COR-L47 (cell line): Measurements from ENCODE around the gene SLC9C2.
A peak's percentile ranks its signal among the peaks of the same experiment; 100 is the strongest.
"Not testable (repeated sequence)": the region's sequence is repeated elsewhere in the genome, so short reads cannot be mapped to it uniquely, and the experiment has no call there.

Source experiments
- DNase-seq: peaks from one replicate; lab custom pipeline; 2025; lab: John Stamatoyannopoulos, UW

The SLC9C2 gene

DNA sequence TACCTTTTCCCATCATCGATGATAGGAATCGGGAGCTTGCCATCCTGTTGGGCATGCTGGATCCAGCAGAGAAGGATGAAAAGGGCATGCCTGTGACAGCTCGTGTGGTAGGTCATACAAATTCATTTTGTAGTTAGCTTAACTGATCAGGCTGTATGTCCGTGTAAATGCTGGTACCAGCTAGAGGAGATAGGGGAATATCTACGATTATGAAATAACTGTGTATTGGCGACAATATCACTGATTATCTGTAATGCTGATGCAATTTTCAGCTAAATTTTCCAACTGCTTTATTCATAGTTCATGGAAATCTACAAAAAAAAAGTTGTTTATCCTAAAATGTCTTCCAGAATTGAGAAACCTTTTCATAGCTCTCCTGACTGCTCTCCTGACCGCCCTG is 117.5 kb downstream of the SLC9C2 start:
- no peak for DNase-seq

DNA sequence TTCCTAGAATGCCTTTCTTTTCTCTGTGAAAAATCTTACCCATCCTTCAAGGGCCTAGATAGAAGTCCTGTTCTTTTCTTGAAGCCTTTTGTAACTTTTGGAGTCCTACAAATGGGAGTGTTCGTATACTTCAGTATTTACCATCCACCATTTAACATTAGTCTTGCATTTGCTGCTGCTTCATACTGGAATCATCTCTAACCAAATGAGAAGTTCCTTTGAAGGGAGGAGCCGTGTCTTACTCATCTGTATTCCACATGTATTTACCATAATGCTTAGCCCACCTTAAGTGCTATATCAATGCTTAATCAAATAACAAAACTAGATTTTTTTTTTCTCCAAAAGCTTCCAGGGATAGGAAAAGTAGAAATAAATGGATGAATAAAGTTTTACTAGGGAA is 118.6 kb downstream of the SLC9C2 start:
- no peak for DNase-seq

DNA sequence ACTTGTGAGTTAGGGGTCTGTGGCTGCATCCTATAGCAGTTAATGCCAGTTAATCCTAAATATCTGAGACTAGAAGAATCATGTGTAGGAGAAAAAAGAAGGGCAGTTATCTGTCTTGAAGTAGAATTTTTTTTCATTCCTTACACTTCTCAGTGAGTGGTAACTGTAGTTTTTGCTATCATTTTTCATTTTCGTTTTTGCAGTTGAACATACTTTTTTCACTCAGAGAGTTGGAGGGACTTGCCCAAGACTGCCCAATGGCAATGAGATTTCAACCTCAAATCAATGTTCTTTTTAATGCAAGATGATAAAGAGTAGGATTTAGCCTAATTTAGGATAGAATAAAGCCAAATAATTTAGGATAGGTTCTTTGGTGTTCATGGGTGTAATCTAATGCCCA is 120.2 kb downstream of the SLC9C2 start:
- no peak for DNase-seq

DNA sequence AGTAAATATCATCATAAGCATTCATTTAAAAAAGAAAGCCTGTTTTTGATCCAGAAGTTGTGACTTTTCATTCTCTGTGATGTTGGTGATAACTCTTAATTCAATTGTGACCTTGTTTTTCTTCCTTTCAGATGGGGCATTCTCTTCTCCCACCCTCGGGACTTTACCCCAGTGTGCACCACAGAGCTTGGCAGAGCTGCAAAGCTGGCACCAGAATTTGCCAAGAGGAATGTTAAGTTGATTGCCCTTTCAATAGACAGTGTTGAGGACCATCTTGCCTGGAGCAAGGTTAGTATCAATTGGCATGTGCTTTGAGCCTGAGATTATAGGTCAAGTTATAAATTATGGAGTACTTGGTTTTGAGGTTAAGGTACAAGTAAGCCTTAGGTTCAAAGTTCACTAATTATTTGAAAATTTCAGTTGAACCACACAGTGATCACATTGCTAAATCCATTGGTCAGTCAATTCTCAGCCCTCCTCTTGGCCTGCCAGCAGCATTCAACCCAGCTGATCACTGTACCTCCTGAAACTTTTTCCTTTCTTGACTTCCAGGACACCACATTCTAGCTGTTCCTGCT is 121.6 kb downstream of the SLC9C2 start:
- DNase-seq: no peak

DNA sequence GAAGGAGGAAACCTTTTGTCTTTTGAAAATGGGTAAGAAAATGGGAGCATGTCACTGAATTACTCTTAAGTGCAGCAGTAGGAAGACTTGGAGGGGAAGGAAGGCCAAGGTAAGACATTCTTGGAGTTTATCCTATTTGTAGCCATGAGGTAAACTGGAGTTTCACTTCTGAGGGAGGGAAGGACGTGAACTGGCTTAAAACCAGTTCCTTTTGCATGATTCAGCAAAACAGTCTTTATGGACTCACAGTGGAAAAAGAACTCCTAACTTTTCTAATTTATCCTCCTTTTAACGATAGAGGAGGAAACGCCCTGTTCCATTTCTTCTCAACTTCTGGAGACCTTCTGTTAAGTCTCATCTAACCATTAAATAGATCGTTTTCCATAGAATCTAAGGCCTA is 123.2 kb downstream of the SLC9C2 start:
- DNase-seq: no peak

DNA sequence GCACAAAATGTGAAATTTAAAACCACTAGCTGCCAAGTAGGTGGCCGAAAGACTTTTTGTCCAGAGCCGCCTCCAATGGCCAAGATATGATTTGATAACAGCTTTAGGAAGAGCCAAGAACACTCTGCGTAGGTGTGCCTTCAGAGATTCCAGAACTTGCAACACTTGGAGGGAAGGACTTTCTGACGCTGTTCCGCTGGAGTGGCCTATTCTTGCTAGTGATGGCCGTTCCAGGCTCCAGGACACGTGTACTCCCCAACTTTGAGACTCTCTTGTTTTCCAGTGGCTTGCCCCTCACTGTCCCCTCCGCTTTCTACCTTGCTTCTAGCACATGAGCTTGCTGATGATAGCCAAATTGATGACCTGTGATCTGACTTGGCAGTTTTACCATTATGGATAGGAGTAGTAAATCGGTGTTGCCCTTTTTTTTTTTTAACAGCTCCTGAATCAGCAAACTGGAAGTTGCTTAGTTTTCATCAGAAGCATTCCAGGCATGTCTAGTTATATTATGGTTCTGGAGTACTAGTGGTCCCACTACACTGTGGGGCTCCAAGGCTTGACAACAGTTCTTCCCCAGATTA is 124.7 kb downstream of the SLC9C2 start:
- no peak for DNase-seq

DNA sequence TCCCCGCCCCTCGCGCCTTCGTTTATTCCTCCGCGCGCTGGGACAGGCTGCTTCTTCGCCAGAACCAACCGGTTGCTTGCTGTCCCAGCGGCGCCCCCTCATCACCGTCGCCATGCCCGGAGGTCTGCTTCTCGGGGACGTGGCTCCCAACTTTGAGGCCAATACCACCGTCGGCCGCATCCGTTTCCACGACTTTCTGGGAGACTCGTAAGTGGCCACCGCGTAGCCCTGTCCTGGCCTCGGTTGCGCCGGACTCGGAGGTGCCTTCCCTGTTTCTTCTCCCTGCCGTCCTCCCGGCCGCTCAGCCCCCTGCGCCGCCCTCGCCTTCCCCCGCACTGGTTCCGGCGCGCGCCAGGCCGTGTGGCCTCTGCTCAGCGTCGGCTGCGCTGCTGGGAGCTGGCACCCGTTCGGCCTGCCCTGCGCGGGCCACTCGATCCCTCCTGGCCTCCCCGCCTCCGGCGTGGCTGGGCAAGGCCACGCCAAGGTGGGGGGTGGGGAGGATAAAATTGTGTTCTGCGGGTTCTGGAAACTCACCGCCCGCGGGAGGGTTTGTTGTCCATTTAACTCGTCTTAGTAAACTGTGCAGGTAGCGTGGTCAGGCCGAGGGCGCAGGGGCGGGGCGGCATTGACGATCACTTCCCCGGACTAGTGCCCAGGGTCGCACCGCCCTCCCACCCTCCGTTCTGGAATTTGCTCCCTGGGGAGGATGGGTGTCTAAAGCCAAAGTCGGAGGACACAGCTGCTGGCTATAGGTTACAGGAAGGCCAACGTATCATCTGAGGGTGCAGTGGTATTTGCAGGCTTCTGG is 125.4 kb downstream of the SLC9C2 start, which contains the start of gene PRDX6:
Gene PRDX6, plus strand, starts transcription at position 50 of the 808 bp plus-strand sequence. Its CDS starts 63 bp downstream, at position 113.
- DNase-seq: peak; percentile 35

DNA sequence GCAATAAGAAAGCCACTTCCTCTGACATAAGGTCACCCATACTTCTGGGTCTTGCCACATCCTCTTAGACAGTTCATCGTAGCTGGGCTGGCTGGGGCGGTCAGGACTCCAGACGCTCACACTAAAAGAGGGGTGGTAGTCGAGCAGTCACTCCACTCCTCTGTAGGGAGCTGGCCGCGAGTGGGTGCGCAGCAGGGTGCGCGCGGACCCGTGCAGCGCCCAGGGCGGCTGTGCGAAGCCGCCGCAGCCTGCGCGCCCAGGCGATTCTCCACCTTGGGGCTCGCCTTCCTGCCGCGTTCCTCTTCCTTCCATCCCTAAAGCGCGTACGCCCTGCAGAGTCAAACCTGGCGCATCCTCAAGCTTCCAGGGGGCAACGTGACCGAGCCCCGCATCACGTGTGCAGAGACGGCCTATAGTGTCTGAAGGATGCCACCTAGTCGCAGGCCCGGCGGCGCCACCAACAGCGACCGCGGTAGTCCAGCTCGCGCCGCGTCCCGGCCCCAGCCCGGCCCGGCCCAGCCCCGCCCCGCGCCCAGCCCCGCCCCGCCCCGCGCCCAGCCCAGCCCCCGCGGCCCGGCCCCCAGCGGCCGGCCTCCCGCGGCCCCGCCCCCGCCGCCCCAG is 126.1 kb downstream of the SLC9C2 start:
- peak; percentile 92 for DNase-seq

DNA sequence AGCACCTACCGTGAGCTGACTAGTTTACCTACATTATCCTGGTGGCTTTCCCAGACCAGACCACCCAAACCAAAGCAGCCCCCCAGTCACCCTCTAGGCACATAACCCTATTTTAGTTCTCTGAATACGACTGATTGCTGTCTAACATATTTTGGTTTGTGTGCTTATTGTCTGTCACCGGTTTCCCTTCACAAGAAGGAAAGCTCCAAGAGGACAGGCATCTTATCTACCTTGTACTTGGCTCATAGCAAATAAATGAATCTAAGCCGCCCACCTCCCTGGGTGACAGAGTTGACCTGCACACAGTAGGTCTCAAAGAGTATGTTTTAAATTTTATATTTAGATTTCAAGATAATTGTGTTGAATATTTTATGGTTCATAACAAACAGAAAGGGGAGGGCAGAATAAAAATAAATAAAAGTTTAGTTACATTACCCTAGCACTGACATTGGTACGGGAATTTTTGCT is 126.6 kb downstream of the SLC9C2 start:
- no peak for DNase-seq

DNA sequence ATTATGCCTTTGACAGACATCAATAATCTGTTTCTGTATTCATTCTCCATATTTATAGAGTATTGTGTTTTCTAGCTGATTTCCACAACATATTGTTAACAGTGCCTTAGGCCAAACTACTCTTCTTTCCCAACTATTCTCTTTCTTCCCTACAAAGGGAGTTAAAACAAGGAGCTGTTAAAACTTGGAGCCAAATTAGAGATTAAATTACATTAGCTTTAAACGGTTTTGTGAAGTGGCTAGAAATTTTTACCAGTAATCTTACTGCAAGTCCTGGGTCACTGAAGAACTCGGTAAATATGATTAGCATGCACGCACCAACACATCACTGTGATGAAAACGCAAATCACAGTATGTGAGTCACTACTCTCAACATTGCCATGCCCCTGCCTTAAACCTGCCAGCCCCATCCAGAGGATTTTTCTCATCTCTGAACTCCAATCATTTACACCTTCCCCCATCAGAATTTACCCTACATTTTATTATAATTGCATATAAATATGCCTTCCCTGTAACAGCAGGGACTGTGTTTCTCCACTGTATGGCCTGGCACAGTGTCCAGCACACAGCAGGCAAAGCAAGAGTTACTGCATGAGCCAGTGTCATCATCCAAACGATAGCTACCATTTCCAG is 127.2 kb downstream of the SLC9C2 start:
- DNase-seq: peak; percentile 18

DNA sequence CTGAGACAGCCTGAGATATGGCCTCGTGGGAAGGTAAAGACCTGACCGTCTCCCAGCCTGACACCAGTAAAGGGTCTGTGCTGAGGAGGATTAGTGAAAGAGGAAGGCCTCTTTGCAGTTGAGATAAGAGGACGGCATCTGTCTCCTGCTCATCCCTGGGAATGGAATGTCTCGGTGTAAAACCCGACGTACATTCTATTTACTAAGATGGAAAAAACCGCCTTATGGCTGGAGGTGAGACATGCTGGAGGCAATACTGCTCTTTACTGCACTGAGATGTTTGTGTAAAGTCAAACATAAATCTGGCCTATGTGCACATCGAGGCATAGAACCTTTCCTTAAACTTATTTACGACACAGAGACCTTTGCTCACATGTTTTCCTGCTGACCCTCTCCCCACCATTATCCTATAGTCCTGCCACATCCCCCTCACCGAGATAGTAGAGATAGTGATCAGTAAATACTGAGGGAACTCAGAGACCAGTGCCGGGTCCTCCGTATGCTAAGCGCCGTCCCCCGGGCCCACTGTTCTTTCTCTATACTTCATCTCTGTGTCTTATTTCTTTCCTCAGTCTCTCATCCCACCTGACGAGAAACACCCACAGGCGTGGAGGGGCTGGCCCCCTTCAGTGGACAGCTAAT is 128.0 kb downstream of the SLC9C2 start:
- DNase-seq: not testable (repeated sequence)

DNA sequence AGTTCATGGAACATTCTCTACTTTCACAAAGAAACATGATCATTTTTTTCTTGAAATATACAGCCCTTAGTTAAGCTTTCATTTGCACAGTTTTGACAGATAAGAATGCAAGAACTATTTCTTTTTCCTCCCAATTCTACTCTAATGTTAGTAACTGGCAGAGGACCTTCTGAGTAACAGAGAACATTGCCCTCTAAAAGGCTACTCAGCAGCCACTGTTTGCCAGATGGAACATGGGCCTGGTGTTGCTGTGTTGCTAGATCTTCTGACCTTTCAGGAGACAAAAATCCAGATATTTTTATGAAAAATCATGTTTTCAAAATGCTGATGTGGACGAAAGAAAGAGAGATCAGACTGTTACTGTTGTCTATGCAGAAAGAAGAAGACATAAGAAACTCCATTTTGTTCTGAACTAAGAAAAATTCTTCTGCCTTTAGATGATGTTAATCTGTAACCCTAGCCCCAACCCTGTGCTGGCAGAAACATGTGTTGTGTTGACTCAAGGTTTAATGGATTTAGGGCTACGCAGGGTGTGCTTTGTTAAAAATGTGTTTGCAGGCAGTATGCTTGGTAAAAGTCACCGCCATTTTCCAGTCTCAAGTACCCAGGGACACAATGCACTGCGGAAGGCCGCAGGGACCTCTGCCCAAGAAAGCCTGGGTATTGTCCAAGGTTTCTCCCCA is 128.6 kb downstream of the SLC9C2 start:
- DNase-seq: no peak

DNA sequence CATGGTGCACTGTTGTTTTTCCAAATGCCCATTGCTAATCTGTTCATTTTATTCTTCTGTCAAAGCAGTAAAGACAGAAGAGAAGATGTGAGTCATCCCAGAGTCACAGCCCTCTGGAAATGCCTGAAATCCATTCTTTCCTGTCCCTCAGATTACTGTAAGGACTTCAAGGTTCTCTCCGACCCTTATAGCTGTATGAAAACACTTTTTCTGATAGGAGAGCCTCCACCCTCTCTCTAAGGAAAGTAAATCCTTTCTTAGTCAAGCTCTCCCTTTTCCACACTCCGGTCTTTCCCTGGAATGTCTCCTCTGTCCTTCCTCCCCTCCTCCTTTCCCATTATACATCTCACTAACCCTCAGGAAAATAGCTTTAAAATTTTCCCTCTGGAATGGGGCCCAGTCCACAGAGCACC is 129.3 kb downstream of the SLC9C2 start:
- no peak for DNase-seq

DNA sequence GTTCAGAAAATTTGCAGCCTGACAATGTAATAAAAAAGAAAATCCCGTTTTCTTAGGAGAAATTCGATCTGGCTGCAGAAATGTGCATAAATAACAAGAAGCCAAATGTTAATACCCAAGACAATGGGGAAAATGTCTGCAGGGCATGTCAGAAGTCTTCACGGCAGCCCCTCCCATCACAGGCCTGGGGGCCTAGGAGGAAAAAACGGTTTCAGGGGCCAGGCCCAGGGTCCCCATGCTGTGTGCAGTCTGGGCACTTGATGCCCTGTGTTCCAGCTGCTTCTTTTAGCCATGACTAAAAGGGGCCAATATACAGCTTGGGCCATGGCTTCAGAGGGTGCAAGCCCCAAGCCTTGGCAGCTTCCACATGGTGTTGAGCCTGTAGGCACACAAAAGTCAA is 132.3 kb downstream of the SLC9C2 start:
- DNase-seq: no peak

DNA sequence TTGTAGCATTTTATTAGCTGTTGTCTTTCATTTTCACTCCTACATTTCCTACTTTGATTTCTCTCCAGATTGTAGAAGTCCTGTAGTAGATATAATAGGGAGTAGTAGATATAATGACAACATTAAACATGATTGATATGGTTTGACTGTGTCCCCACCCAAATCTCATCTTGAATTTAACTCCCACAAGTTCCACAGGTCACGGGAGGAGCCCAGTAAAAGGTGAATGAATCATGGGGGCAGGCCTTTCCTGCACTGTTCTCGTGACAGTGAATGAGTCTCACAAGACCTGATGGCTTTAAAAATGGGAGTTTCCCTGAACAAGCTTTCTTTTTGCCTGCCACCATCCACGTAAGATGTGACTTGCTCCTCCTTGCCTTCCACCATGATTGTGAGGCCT is 133.2 kb downstream of the SLC9C2 start:
- DNase-seq: no peak

DNA sequence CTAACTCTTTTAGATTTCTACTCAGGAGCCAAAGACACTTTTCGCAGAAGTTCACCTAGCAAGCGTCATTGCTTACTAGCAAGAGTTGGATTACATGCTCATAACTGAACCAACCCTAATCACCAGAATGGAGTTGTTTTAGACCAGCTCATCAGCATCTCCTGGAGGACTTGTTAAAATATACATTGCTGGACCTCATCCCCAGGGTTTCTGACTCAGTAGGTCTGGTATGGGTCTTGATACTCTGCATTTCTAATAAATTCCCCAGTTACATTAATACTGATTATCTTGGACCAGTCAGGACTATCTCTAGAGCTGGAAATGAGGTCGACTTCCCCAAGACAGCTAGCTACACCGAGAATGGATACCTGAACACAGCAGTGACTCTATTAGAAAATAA is 135.4 kb downstream of the SLC9C2 start:
- DNase-seq: no peak

DNA sequence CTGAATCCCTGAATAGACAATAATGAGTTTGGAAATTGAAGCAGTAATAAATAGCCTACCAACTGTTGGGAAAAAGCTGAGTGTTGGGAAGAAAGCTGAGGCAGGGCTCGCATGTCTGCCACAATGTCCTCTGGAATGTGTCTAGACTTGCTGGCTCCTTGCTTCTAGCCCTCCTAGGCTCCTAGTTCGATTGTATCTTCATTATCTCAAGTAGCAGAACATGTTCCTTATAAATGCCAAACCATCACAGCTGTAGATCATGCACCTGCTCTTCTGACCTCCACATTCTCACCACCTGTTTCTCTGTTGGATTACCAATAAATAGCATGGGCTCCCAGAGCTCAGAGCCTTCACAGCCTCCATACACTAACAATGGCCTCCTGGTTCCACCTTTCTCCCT is 138.7 kb downstream of the SLC9C2 start:
- not testable (repeated sequence) for DNase-seq

DNA sequence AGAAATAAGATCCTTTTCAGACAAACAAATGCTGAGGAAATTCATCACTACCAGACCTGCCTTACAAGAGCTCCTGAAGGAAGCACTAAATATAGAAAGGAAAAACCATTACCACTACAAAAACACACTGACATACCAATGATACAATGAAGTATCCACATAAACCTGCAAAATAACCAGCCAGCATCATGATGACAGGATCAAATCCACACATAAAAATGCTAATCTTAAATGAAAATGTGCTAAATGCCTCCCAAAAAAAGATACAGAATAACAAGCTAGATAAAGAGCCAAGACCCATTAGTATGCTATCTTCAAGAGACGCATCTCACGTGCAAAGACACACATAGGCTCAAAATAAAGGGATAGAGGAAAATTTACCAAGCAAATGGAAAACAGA is 140.2 kb downstream of the SLC9C2 start:
- not testable (repeated sequence) for DNase-seq

DNA sequence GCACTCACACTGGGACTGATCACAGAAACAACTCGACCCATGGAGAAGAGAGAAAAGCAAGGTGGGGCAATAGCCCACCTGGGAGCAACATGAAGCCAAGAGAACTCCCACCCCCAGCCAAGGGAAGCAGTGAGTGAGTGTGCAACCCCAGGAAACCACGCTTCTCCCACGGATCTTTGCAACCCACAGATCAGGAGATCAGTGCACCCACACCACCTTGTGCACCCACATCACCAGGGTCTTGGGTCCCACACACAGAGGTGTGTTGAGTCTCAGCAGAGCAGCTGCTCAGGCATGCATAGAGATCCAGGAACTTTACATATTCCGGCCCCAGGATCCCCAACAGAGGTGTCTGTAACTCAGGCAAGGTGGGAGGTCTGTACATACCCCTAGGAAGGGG is 143.0 kb downstream of the SLC9C2 start:
- DNase-seq: no peak

DNA sequence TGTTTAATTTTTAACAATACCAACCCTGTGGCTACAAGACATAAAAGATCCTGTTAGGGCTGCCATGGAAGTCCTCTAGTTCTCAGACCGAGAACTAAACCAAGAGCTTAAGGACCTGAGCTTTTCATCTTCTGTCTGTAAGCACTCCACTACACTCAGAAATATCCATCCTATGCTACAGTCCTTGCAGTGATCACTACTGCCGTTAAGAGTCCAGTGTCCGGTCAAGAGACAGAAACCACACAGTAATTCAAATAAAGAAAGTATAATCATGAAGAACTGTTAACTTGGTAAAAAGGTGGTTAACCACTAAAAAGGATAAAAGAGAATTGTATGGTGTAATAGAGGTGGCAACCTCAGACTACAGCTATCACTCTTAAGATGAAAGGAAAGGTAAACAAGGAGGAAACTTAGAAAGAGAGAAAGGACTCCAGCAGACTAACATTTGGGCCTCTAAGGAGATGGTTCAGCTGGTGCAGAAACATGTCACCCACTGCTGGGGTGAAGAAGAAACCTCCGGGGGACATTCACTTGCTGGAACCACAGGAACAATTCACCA is 147.8 kb downstream of the SLC9C2 start:
- DNase-seq: no peak

DNA sequence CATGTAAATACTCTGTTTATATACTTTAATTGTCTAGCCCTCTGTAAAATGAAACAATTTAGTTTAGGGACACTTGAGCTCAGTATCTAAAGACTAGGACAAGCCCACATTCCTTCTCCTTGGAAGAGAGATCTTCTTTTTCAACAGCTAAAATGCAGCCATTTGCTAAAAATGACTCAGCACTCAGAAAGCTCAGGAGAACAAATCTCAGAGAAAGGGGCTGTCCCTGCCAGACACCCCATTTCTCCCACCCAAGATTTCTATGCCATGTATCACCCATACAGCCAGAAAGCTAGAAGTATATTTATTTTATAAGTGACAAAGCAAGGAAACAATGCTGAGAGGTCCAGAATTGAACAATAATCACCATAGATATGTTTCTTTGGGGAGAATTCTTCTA is 148.9 kb downstream of the SLC9C2 start:
- DNase-seq: no peak
